ENCODE data around the gene SLC35F3. TPM values are rescaled to one million over a fixed set of nuclear protein-coding genes. Genes with fewer than 3 reads are reported as not detected.
"Not testable (repeated sequence)": the region's sequence is repeated elsewhere in the genome, so short reads cannot be mapped to it uniquely, and the experiment has no call there.

SLC35F3 gene
- total RNA-seq, 2 donors from 2014 or later = 0.13 TPM; not detected in 1

- no peak overlapping the region for H3K9ac ChIP-seq (ENCODE audit: low read depth in 2 of 2, low read length in 2 of 2)
- no peaks in the 10 kb centered on the region for H3K4me1 ChIP-seq
- no peak overlapping the region for H3K27ac ChIP-seq
- no peak for DNase-seq
- H3K4me3 ChIP-seq = no peak overlapping the region
- no peak for TF ChIP-seq CTCF (IDR thresholded peaks at IDR 0.05)
- no peaks in the 10 kb centered on the region for H3K9me3 ChIP-seq
- H3K27me3 ChIP-seq = no peaks in the 10 kb centered on the region
- intact Hi-C loops (cut with DNase I) = no loop called here
- no peaks in the 10 kb centered on the region for H3K36me3 ChIP-seq
These were observed 395.6 kb downstream of the SLC35F3 start for GRCh38 chr1:234300096-234300495.

GRCh38 chr1:234301663-234302062 is 397.2 kb downstream of the SLC35F3 start:
- intact Hi-C loops (cut with DNase I); H3K27ac ChIP-seq; H3K9ac ChIP-seq (ENCODE audit: low read depth in 2 of 2, low read length in 2 of 2); H3K9me3 ChIP-seq; H3K4me3 ChIP-seq; H3K27me3 ChIP-seq; H3K4me1 ChIP-seq; H3K36me3 ChIP-seq; DNase-seq: not testable (repeated sequence)

GRCh38 chr1:234302354-234302962 is 398.0 kb downstream of the SLC35F3 start:
- no peaks in the 10 kb centered on the region for H3K36me3 ChIP-seq
- H3K9me3 ChIP-seq = no peaks in the 10 kb centered on the region
- no peak overlapping the region for H3K4me3 ChIP-seq
- no peaks in the 10 kb centered on the region for H3K27me3 ChIP-seq
- intact Hi-C loops (cut with DNase I) = no loop called here
- H3K4me1 ChIP-seq = no peaks in the 10 kb centered on the region
- no peak overlapping the region for H3K9ac ChIP-seq (ENCODE audit: low read depth in 2 of 2, low read length in 2 of 2)
- TF ChIP-seq CTCF (IDR thresholded peaks at IDR 0.05) = no peak
- no peak overlapping the region for H3K27ac ChIP-seq
- no peak for DNase-seq

DNA sequence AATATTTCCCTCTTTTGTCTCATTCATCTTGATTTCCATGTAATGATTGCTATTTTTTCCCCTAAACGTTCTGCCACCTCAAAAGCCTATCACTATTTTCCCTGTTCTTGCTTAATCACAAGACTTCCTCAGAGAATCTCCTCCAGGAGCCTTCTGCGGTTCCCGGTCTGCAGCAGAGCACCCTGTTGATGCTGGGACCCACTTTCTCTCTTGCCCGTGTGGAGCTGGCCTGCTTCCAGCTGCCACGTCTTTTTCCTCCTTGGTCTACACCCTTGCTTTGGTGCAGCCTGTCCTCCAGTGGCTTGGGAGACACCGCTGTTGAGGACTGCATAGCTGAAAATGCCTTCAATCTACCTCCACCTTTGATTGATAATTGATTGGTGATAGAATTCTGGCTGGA is 398.8 kb downstream of the SLC35F3 start:
- Histone ChIP-seq H3K4me1 (no peaks in the 10 kb centered on the region), H3K4me3 (no peak overlapping the region), H3K27me3 (no peaks in the 10 kb centered on the region), H3K9me3 (no peaks in the 10 kb centered on the region), H3K9ac (ENCODE audit: low read depth in 2 of 2, low read length in 2 of 2) (no peak overlapping the region), H3K36me3 (no peaks in the 10 kb centered on the region), H3K27ac (no peak overlapping the region)
- TF ChIP-seq CTCF (IDR thresholded peaks at IDR 0.05) = no peak
- no peak for DNase-seq
- intact Hi-C loops (cut with DNase I) = no loop called here

DNA sequence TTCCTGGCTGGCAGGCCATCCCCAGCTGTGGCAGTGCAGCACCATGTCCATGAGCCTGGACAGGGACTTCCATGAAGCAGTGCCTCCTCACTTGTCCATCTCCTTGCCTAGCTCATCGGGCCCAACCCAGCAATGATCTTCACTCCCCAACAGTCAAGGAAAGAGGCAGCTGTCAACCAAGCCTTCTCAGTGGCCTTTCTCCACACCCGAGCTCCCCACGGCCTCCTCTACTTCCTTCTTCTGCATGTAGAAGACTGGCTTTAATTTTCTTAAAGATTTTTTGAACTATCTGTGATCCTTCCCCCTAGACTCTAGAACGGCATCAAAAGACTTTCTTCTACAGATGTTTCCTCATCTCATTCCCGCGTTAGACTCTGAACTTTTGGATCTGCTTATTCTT is 403.2 kb downstream of the SLC35F3 start:
- H3K4me3 ChIP-seq = no peak overlapping the region
- H3K4me1 ChIP-seq = no peaks in the 10 kb centered on the region
- TF ChIP-seq CTCF (IDR thresholded peaks at IDR 0.05) = no peak
- no peak overlapping the region for H3K9ac ChIP-seq (ENCODE audit: low read depth in 2 of 2, low read length in 2 of 2)
- no peak for DNase-seq
- no peaks in the 10 kb centered on the region for H3K36me3 ChIP-seq
- H3K9me3 ChIP-seq = no peaks in the 10 kb centered on the region
- no peaks in the 10 kb centered on the region for H3K27me3 ChIP-seq
- intact Hi-C loops (cut with DNase I) = no loop called here
- no peak overlapping the region for H3K27ac ChIP-seq

GRCh38 chr1:234309243-234309597 is 404.7 kb downstream of the SLC35F3 start:
- no peaks in the 10 kb centered on the region for H3K36me3 ChIP-seq
- H3K27ac ChIP-seq = no peak overlapping the region
- no peak overlapping the region for H3K4me3 ChIP-seq
- no peaks in the 10 kb centered on the region for H3K4me1 ChIP-seq
- DNase-seq = no peak
- H3K9ac ChIP-seq (ENCODE audit: low read depth in 2 of 2, low read length in 2 of 2) = no peak overlapping the region
- intact Hi-C loops (cut with DNase I) = no loop called here
- no peaks in the 10 kb centered on the region for H3K27me3 ChIP-seq
- H3K9me3 ChIP-seq = no peaks in the 10 kb centered on the region
- no peak for TF ChIP-seq CTCF (IDR thresholded peaks at IDR 0.05)

Measured in colonic mucosa (tissue), 4 donors.